Astrocyte of the hippocampus (primary cell): ENCODE measurements around the gene CHCHD2.
"Not testable (repeated sequence)": the region's sequence is repeated elsewhere in the genome, so short reads cannot be mapped to it uniquely, and the experiment has no call there.

Source experiments
- DNase-seq: peaks from one replicate; pipeline ENCODE4 v3.0.0; 2011; ENCODE audit warnings: low read depth, low spot score

Gene CHCHD2

GRCh38 chr7:56083150-56083785, 23.0 kb downstream of the CHCHD2 start:
- peak; percentile 16 for DNase-seq

- no peak for DNase-seq
Measured at GRCh38 chr7:56081626-56082340, 24.5 kb downstream of the CHCHD2 start.

DNA sequence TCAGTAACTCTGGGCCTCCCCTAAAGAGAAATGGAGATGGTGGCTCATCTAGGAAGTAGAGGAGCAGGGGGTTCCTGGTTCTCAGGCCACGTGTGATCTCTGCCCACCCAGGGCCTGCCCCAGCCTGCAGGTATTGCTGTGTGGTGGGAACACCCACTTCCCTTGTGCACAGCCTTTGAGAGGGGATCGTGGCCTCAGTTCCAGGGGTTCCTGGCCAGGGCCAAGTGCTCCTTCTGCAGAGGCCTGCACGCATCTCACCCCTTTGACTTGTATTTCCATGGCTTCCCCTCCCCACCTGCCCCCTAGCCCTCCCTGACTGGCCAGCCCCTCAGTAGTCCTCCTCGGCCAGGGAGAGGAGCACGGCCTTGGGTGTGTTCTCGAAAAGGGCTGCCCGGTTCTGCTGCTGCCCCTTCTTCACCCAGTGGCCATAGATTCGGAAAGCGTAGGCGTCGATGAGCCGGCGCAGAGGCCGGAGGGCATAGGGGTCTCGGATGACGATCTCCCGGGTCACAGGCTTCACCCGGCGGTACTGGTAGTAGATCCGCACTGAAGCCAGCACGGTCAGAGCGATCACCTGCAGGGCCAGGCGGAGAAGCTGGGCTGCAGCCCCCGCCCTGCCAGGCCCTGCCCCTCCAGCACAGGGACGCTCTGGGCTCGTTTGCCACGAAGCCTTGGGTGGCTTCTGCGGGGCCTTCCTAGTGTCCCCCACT, 25.4 kb downstream of the CHCHD2 start:
- DNase-seq: not testable (repeated sequence)

GRCh38 chr7:56079450-56080185, 26.7 kb downstream of the CHCHD2 start:
- peak; percentile 91 for DNase-seq

DNA sequence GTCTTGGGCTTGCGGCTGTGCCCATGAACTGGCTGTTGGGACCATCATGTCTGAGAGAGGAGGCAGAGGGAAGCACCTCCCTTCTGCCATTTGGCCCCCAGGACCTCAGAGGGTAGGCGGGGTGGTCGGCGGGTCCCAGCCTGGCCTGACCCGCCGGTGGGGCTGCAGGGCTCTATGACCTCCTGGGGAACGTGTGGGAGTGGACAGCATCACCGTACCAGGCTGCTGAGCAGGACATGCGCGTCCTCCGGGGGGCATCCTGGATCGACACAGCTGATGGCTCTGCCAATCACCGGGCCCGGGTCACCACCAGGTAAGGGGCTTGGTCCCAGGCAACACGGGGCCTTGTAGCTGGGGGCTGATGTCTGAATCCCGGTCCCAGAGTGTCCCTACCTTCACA, 28.1 kb downstream of the CHCHD2 start:
- no peak for DNase-seq

DNA sequence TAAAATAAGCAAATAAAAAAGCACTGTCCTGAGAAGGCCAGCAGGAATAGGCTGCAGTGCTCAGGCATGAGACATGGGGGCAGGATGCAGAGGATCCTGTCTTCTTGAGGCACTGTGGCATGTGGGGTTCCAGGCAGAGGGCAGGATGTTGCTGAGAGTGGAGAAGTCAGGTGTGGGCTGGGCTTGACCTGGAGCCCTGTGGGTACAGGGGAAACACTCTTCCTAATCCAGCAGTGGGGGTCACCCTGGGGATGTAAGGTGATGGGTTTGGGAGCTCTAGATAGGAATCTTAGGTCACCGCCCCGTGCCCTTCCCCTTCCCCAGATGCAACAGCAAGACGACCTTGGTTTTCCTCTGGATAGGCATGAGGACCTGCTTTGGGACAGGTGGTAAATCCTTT, 28.6 kb downstream of the CHCHD2 start:
- no peak for DNase-seq

- DNase-seq: peak; percentile 93
Measured at GRCh38 chr7:56074371-56074791, 31.9 kb downstream of the CHCHD2 start.

DNA sequence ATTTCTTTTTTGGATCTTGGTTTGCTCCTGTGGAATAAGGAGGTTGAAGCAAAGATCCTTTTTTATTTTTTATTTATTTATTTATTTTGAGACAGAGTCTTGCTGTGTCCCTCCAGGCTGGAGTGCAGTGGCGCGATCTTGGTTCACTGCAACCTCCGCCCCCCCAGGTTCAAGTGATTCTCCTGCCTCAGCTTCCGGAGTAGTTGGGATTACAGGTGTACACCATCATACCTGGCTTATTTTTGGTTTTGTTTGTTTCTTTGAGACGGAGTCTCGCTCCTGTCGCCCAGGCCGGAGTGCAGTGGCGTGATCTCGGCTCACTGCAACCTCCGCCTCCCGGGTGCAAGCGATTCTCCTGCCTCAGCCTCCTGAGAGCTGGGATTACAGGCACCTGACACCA, 39.9 kb downstream of the CHCHD2 start:
- not testable (repeated sequence) for DNase-seq

GRCh38 chr7:56063882-56064625, 42.2 kb downstream of the CHCHD2 start, which contains the start of gene SUMF2:
SUMF2 (plus strand) TSS chr7:56064286; CDS start chr7:56064312, 26 bp downstream.
- DNase-seq: peak; percentile 97

- no peak for DNase-seq
Measured at GRCh38 chr7:56063500-56063881, 42.8 kb downstream of the CHCHD2 start.

- DNase-seq: peak; percentile 61
Measured at GRCh38 chr7:56062382-56062781, 43.9 kb downstream of the CHCHD2 start.

- DNase-seq: no peak
Measured at GRCh38 chr7:56053993-56054392, 52.3 kb downstream of the CHCHD2 start.

DNA sequence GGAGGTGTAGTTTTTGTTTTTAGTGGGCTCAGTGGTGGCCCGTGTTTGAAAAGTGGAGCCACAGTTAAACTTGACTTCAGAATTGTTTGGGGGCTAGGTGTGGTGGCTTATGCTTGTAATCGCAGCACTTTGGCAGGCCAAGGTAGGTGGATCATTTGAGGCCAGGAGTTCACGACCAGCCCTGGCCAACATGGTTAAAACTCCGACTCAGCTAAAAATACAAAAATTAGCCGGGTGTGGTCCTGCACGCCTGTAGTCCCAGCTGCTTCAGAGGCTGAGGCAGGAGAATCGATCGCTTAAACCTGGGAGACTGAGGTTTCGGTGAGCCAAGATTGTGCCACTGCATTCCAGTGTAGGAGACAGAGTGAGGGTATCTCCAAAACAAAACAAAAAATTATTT, 52.9 kb downstream of the CHCHD2 start:
- no peak for DNase-seq
